WTC11 (cell line): ENCODE results near the gene ADARB2. TPM values are rescaled to one million over a fixed set of nuclear protein-coding genes. Genes with fewer than 3 reads are reported as not detected.

ENCODE experiments used
- ATAC-seq: fragments of 200-7000 bp; cut with Tn5 transposase; 2 replicates; pipeline ENCODE4 v1.10.0; 2021; ENCODE audit warnings: mild to moderate bottlenecking, moderate library complexity
- CTCF ChIA-PET: fragments of 300-600 bp; sonication (Branson Sonifier 250); formaldehyde crosslinking; loops from one replicate; lab custom pipeline; 2021; ENCODE audit warnings: antibody characterized with exemption; lab: Charles Lee
- POLR2A ChIA-PET: fragments of 350-600 bp; sonication (Branson Sonifier 250); formaldehyde crosslinking; loops from one replicate; lab custom pipeline; 2021; ENCODE audit warnings: antibody characterized with exemption; lab: Charles Lee
- DNase-seq: peaks from one replicate; pipeline ENCODE4 v3.0.0; 2021; ENCODE audit warnings: low spot score
- H3K27ac Mint-ChIP-seq: 2 replicates; pipeline ENCODE4 v1.8.0; 2021; ENCODE audit warnings: mixed read lengths
- H3K27me3 Mint-ChIP-seq: 2 replicates; pipeline ENCODE4 v1.8.0; 2021; ENCODE audit warnings: low read depth, mild to moderate bottlenecking, moderate library complexity, mixed read lengths
- H3K36me3 Mint-ChIP-seq: 2 replicates; pipeline ENCODE4 v1.8.0; 2021; ENCODE audit warnings: mixed read lengths
- H3K4me1 Mint-ChIP-seq: 2 replicates; pipeline ENCODE4 v1.8.0; 2022; ENCODE audit warnings: mixed read lengths
- H3K4me3 Mint-ChIP-seq: 2 replicates; pipeline ENCODE4 v1.8.0; 2021; ENCODE audit warnings: mild to moderate bottlenecking, moderate library complexity, mixed read lengths
- H3K9me3 Mint-ChIP-seq: 2 replicates; pipeline ENCODE4 v1.8.0; 2021; ENCODE audit warnings: mixed read lengths
- AFF4 ChIP-seq: sonication (generic); formaldehyde crosslinking; IDR thresholded peaks from 2 replicates; pipeline ENCODE4 v1.8.1; 2023; ENCODE audit warnings: mild to moderate bottlenecking, missing genetic modification reagents, borderline replicate concordance
- ELF4 ChIP-seq: sonication (generic); formaldehyde crosslinking; IDR thresholded peaks from 2 replicates; pipeline ENCODE4 v1.8.1; 2022; ENCODE audit warnings: low read depth, mild to moderate bottlenecking, moderate library complexity, missing genetic modification reagents
- ESRRA ChIP-seq: sonication (generic); formaldehyde crosslinking; IDR thresholded peaks from 2 replicates; pipeline ENCODE4 v1.8.1; 2022; ENCODE audit warnings: mild to moderate bottlenecking, missing genetic modification reagents, borderline replicate concordance
- FOXK1 ChIP-seq: sonication (generic); formaldehyde crosslinking; IDR thresholded peaks from 2 replicates; pipeline ENCODE4 v1.8.0; 2022; ENCODE audit warnings: mild to moderate bottlenecking, moderate library complexity, missing genetic modification reagents
- GTF2I ChIP-seq: fragments of 250-450 bp; sonication (Bioruptor Pico); conservative IDR thresholded peaks from 2 replicates; pipeline ENCODE4 v1.4.0; 2021; ENCODE audit warnings: mild to moderate bottlenecking
- KAT7 ChIP-seq: sonication (generic); formaldehyde crosslinking; IDR thresholded peaks from 2 replicates; pipeline ENCODE4 v1.8.1; 2023; ENCODE audit warnings: missing genetic modification reagents, mild to moderate bottlenecking, borderline replicate concordance
- MYBL2 ChIP-seq: sonication (generic); formaldehyde crosslinking; IDR thresholded peaks from 2 replicates; pipeline ENCODE4 v1.8.1; 2023; ENCODE audit warnings: mild to moderate bottlenecking, moderate library complexity, missing genetic modification reagents
- PRRX2 ChIP-seq: fragments of 250-450 bp; sonication (Bioruptor Pico); IDR thresholded peaks from 2 replicates; pipeline ENCODE4 v1.8.0; 2021; ENCODE audit warnings: mild to moderate bottlenecking
- RORB ChIP-seq: fragments of 250-450 bp; sonication (Bioruptor Pico); IDR thresholded peaks from 2 replicates; pipeline ENCODE4 v1.9.0; 2021; ENCODE audit warnings: mild to moderate bottlenecking
- TEAD1 ChIP-seq: sonication (generic); formaldehyde crosslinking; IDR thresholded peaks from 2 replicates; pipeline ENCODE4 v1.8.0; 2022; ENCODE audit warnings: mild to moderate bottlenecking, missing genetic modification reagents
- TEAD4 ChIP-seq: sonication (generic); formaldehyde crosslinking; IDR thresholded peaks from 2 replicates; pipeline ENCODE4 v1.8.0; 2022; ENCODE audit warnings: mild to moderate bottlenecking, missing genetic modification reagents
- USF2 ChIP-seq: sonication (generic); formaldehyde crosslinking; IDR thresholded peaks from 2 replicates; pipeline ENCODE4 v1.8.1; 2023; ENCODE audit warnings: mild to moderate bottlenecking, missing genetic modification reagents, moderate library complexity
- ZBTB21 ChIP-seq: sonication (generic); formaldehyde crosslinking; IDR thresholded peaks from 2 replicates; pipeline ENCODE4 v1.8.1; 2023; ENCODE audit warnings: mild to moderate bottlenecking, missing genetic modification reagents, borderline replicate concordance
- ZNF138 ChIP-seq: sonication (generic); formaldehyde crosslinking; conservative IDR thresholded peaks from 2 replicates; pipeline ENCODE4 v1.8.1; 2022; ENCODE audit warnings: mild to moderate bottlenecking, moderate library complexity, missing genetic modification reagents
- ZNF232 ChIP-seq: sonication (generic); formaldehyde crosslinking; IDR thresholded peaks from 2 replicates; pipeline ENCODE4 v1.8.0; 2022; ENCODE audit warnings: mild to moderate bottlenecking, missing genetic modification reagents
- ZNF317 ChIP-seq: sonication (generic); formaldehyde crosslinking; IDR thresholded peaks from 2 replicates; pipeline ENCODE4 v1.8.1; 2023; ENCODE audit warnings: low read depth, mild to moderate bottlenecking, moderate library complexity, missing genetic modification reagents, borderline replicate concordance
- total RNA-seq: library from RNA; stranded (reverse); gene quantifications from 3 replicates; pipeline ENCODE4 v1.2.3, GENCODE V29; 2021
- TF ChIP-seq, protein P1 (sequence below): sonication (generic); formaldehyde crosslinking; conservative IDR thresholded peaks from 2 replicates; pipeline ENCODE4 v1.8.1; 2022; ENCODE audit warnings: mild to moderate bottlenecking, missing genetic modification reagents
- TF ChIP-seq, protein P2 (sequence below): sonication (generic); formaldehyde crosslinking; IDR thresholded peaks from 2 replicates; pipeline ENCODE4 v1.8.1; 2023; ENCODE audit warnings: mild to moderate bottlenecking, moderate library complexity, missing genetic modification reagents
- TF ChIP-seq, protein P3 (sequence below): fragments of 250-450 bp; sonication (Bioruptor Pico); conservative IDR thresholded peaks from 2 replicates; pipeline ENCODE4 v1.9.0; 2021; ENCODE audit warnings: mild to moderate bottlenecking
- TF ChIP-seq, protein P4 (sequence below): fragments of 250-450 bp; sonication (Bioruptor Pico); IDR thresholded peaks from 2 replicates; pipeline ENCODE4 v2.1.2; 2022; ENCODE audit warnings: mild to moderate bottlenecking, moderate library complexity
- TF ChIP-seq, protein P5 (sequence below): sonication (generic); formaldehyde crosslinking; IDR thresholded peaks from 2 replicates; pipeline ENCODE4 v1.8.1; 2022; ENCODE audit warnings: mild to moderate bottlenecking, moderate library complexity, missing genetic modification reagents

The ADARB2 gene
- total RNA-seq, 1 experiment from 2014 or later = 3.7 TPM

DNA sequence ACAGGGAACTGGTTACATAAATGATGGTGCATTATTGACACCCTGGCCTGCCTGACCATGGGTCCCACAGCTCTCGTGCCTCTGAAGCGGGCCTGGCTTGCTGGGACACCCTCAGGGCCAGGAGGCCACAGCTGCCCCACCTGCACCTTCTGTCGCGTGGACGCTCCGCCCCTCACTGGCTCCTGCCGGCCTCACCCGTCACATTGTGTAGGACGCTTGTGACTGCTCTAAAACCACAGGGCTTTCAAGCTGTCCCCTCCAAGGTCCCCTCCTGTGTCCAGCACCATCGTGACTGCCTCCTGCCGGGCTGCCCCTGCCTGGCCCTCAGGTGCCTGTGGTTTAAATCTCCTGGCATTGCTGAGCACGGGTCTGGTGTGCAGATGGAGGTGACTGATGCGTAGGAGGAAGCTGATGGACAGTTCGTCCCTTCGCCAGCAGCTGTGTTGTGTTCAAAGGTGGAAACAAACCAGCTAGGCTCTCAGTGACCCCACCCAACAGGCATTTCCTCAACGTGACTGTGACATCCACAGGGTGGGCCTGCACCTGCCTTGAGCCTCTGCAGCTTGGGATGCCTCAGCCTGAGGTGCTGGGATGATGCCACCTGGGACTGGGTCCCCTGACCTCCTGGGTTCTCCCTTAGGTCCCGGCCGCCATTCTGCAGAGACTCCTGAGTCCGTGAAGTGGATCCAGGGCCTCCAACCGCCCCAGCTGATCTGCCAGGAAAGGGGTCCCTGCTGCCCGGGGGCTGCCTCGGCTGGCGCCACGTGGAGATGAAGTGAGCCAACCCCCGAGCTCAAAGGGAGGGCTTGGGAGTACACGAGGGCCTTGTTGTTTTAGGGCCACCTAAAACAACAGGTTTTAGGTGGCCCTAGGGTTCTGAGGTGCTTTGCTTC is 532.6 kb downstream of the ADARB2 start:
- ChIA-PET CTCF (no interaction called here), POLR2A (no interaction called here)
- H3K4me1 Mint-ChIP-seq = peaks cover 7% of the 10 kb centered on the region
- no peaks in the 10 kb centered on the region for H3K9me3 Mint-ChIP-seq
- H3K36me3 Mint-ChIP-seq = no peaks in the 10 kb centered on the region
- no peak for ATAC-seq
- no peak overlapping the region for H3K4me3 Mint-ChIP-seq
- H3K27ac Mint-ChIP-seq = no peak overlapping the region
- TF ChIP-seq TEAD4 (CRISPR knock-in tag) = no peak
- no peaks in the 10 kb centered on the region for H3K27me3 Mint-ChIP-seq
- no peak for DNase-seq

- no peaks in the 10 kb centered on the region for H3K9me3 Mint-ChIP-seq
- H3K27ac Mint-ChIP-seq = no peak overlapping the region
- no peaks in the 10 kb centered on the region for H3K27me3 Mint-ChIP-seq
- POLR2A ChIA-PET = no interaction called here
- no peak overlapping the region for H3K4me3 Mint-ChIP-seq
- H3K4me1 Mint-ChIP-seq = peaks cover 10% of the 10 kb centered on the region
- CTCF ChIA-PET = no interaction called here
- no peak for ATAC-seq
- no peak for TF ChIP-seq ZNF138 (CRISPR knock-in tag)
- TF ChIP-seq FOXK1 = no peak
- no peak for TF ChIP-seq ZNF317
- TF ChIP-seq, protein P1, sequence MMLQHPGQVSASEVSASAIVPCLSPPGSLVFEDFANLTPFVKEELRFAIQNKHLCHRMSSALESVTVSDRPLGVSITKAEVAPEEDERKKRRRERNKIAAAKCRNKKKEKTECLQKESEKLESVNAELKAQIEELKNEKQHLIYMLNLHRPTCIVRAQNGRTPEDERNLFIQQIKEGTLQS (CRISPR knock-in tag) = no peak
- TF ChIP-seq PRRX2 = no peak
- no peak for TF ChIP-seq ESRRA (CRISPR knock-in tag)
- no peak for TF ChIP-seq ZNF232 (CRISPR knock-in tag)
- no peak for TF ChIP-seq ZBTB21 (CRISPR knock-in tag)
- no peak for DNase-seq
- no peaks in the 10 kb centered on the region for H3K36me3 Mint-ChIP-seq
These were observed 533.6 kb downstream of the ADARB2 start for GRCh38 chr10:1203704-1204103.

- CTCF ChIA-PET = no interaction called here
- POLR2A ChIA-PET = no interaction called here
- Mint-ChIP-seq H3K36me3 (no peaks in the 10 kb centered on the region), H3K27me3 (no peaks in the 10 kb centered on the region), H3K4me1 (peaks cover 15% of the 10 kb centered on the region), H3K27ac (no peak overlapping the region), H3K4me3 (no peak overlapping the region), H3K9me3 (no peaks in the 10 kb centered on the region)
- ATAC-seq (no peak), DNase-seq (no peak)
- TF ChIP-seq TEAD1 (CRISPR knock-in tag) = no peak
- TF ChIP-seq, protein P2, sequence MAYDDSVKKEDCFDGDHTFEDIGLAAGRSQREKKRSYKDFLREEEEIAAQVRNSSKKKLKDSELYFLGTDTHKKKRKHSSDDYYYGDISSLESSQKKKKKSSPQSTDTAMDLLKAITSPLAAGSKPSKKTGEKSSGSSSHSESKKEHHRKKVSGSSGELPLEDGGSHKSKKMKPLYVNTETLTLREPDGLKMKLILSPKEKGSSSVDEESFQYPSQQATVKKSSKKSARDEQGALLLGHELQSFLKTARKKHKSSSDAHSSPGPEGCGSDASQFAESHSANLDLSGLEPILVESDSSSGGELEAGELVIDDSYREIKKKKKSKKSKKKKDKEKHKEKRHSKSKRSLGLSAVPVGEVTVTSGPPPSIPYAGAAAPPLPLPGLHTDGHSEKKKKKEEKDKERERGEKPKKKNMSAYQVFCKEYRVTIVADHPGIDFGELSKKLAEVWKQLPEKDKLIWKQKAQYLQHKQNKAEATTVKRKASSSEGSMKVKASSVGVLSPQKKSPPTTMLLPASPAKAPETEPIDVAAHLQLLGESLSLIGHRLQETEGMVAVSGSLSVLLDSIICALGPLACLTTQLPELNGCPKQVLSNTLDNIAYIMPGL (CRISPR knock-in tag) = no peak
- TF ChIP-seq RORB (CRISPR knock-in tag) = no peak
- TF ChIP-seq, protein P3, sequence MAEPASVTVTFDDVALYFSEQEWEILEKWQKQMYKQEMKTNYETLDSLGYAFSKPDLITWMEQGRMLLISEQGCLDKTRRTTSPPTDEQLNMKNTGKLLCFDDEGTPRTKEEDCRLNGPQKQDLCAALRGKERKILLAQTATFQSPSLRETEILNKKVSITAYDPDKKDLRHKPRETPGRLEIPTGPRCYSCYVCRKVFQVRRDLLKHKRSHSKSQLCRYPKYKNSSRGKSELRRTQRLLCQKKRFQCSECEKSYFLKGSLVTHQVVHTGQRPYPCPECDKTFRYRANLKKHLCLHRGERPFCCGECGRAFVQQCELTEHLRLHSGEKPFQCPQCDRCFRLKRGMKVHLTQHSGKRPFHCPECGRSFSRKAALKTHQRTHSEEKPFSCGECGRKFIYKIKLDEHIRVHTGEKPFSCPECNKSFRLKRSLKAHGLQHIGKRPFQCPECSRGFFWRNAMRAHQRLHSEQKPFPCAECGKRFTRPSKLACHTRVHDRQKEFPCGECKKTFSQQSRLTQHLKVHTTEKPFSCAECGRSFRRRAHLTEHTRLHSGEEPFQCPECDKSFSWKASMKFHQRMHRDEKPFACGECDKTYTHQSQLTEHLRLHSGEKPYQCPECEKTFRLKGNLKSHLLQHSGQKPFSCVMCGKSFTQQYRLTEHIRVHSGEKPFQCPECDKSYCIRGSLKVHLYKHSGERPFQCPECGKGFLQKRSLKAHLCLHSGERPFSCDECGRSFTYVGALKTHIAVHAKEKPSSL (CRISPR knock-in tag) = no peak
- TF ChIP-seq AFF4 (CRISPR knock-in tag) = no peak
- no peak for TF ChIP-seq GTF2I (CRISPR knock-in tag)
- no peak for TF ChIP-seq KAT7
- TF ChIP-seq USF2 (CRISPR knock-in tag) = no peak
- TF ChIP-seq, protein P4, sequence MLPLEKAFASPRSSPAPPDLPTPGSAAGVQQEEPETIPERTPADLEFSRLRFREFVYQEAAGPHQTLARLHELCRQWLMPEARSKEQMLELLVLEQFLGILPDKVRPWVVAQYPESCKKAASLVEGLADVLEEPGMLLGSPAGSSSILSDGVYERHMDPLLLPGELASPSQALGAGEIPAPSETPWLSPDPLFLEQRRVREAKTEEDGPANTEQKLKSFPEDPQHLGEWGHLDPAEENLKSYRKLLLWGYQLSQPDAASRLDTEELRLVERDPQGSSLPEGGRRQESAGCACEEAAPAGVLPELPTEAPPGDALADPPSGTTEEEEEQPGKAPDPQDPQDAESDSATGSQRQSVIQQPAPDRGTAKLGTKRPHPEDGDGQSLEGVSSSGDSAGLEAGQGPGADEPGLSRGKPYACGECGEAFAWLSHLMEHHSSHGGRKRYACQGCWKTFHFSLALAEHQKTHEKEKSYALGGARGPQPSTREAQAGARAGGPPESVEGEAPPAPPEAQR (CRISPR knock-in tag) = no peak
- TF ChIP-seq ELF4 (CRISPR knock-in tag) = no peak
- TF ChIP-seq, protein P5, sequence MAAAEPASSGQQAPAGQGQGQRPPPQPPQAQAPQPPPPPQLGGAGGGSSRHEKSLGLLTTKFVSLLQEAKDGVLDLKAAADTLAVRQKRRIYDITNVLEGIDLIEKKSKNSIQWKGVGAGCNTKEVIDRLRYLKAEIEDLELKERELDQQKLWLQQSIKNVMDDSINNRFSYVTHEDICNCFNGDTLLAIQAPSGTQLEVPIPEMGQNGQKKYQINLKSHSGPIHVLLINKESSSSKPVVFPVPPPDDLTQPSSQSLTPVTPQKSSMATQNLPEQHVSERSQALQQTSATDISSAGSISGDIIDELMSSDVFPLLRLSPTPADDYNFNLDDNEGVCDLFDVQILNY (CRISPR knock-in tag) = no peak
- TF ChIP-seq ZNF138 (CRISPR knock-in tag) = no peak
- TF ChIP-seq MYBL2 = no peak
These were observed 534.1 kb downstream of the ADARB2 start for GRCh38 chr10:1203216-1203615.
